Astrocyte of the cerebellum (primary cell): ENCODE measurements around the gene ABCA7.

Experiments
- DNase-seq: peaks from one replicate; pipeline ENCODE4 v3.0.0-alpha.2; 2011; ENCODE audit warnings: low read depth
- H3K4me3 ChIP-seq: 2 replicates; pipeline ENCODE4 v1.5.1; 2011; ENCODE audit warnings: mild to moderate bottlenecking, low read depth, low read length, moderate library complexity
- CTCF ChIP-seq: IDR thresholded peaks from 2 replicates; pipeline ENCODE4 v1.5.1; 2012; ENCODE audit warnings: low read length, low read depth, moderate library complexity, mild to moderate bottlenecking; ENCODE audit errors: missing control alignments
- in situ Hi-C: cut with HindIII; loops from 2 replicates; pipeline ENCODE4 v1.10.0; 2017; ENCODE audit warnings: low sequenced_read_pairs

ABCA7 gene

GRCh38 chr19:1049800-1050199 lies 9.9 kb downstream of the ABCA7 start:
- no peak overlapping the region for H3K4me3 ChIP-seq
- no peak for DNase-seq
- in situ Hi-C loops: no loop called here
- no peak for TF ChIP-seq CTCF

- no peak for DNase-seq
- no peak overlapping the region for H3K4me3 ChIP-seq
- in situ Hi-C loops: no loop called here
- no peak for TF ChIP-seq CTCF
These were observed 11.3 kb downstream of the ABCA7 start for GRCh38 chr19:1050989-1051788.

- DNase-seq: no peak
These were observed 11.9 kb downstream of the ABCA7 start for GRCh38 chr19:1051791-1052190.

GRCh38 chr19:1052349-1052975 lies 12.6 kb downstream of the ABCA7 start:
- no peak for TF ChIP-seq CTCF
- DNase-seq: no peak
- in situ Hi-C loops: no loop called here
- H3K4me3 ChIP-seq: no peak overlapping the region

More at GRCh38 chr19:1051791-1052190, 11.9 kb downstream of the ABCA7 start:
- in situ Hi-C loops: no loop called here
- no peak for TF ChIP-seq CTCF
- H3K4me3 ChIP-seq: no peak overlapping the region

GRCh38 chr19:1053176-1054101 lies 13.5 kb downstream of the ABCA7 start:
- no peak for DNase-seq
- no peak for TF ChIP-seq CTCF
- no peak overlapping the region for H3K4me3 ChIP-seq
- in situ Hi-C loops: no loop called here
